Central memory CD4-positive, alpha-beta T cell (primary cell): ENCODE results near the gene LSMEM2.

Source experiments
- DNase-seq: peaks from one replicate; pipeline ENCODE4 v3.0.0; 2022

LSMEM2 gene

GRCh38 chr3:50324351-50325112 lies 45.6 kb downstream of the LSMEM2 start:
- DNase-seq = peak; percentile 41

DNA sequence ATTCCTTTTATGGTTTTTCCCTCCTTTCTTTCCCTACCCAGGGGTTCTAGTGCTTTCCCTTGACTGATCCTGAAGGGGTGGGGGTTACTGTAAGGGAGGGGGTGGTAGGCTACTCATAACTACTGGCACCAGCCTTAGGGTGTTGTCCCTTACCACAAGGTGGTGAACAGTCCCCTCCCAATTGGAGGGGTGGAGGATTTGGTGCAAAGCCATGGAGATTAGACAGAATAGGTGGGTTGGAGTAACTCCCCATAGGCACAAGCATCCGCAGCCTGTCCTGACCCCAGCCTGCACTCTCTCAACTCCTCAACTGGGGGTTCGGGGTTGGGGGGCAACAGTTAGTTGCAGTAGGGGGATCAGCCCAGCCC lies 46.2 kb downstream of the LSMEM2 start:
- no peak for DNase-seq

GRCh38 chr3:50325497-50326181 lies 46.8 kb downstream of the LSMEM2 start:
- no peak for DNase-seq

DNA sequence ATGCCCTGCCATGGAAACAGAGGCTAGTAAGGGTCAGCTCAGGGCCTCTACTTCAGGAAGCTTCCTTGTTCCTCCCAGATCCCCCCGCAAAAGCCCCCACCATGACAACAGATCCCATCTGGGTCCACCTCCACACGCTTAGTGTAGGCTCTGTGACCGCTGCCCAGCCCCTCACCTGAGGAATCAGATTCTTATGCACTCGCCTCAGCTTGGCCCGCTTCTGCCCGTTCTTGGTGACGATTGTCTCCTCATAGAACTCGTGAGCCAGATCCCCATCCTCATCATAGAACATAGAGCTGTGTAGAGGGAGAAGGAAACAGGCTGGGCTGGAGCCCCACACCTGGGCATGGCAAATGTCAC lies 47.3 kb downstream of the LSMEM2 start:
- DNase-seq = no peak

DNA sequence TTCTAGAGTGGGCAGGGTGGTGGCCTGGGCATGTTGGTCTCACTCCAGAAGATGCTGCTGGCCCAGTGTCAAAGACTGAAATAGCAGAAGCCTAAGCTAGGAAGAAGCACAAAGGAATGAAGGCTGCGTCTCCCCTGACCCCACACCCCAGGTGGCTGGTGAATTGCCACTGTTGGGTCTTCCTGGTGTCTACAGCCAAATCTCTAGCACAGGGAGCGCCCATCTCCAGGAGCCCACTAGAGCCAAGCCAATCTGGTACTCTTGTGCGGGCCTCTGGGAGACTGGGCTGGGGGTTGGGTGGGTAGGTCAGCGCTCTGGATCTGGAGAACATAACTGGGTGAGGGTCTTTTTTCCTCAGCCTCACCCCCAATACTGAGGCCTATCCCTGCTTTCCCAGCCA lies 48.2 kb downstream of the LSMEM2 start:
- no peak for DNase-seq

DNA sequence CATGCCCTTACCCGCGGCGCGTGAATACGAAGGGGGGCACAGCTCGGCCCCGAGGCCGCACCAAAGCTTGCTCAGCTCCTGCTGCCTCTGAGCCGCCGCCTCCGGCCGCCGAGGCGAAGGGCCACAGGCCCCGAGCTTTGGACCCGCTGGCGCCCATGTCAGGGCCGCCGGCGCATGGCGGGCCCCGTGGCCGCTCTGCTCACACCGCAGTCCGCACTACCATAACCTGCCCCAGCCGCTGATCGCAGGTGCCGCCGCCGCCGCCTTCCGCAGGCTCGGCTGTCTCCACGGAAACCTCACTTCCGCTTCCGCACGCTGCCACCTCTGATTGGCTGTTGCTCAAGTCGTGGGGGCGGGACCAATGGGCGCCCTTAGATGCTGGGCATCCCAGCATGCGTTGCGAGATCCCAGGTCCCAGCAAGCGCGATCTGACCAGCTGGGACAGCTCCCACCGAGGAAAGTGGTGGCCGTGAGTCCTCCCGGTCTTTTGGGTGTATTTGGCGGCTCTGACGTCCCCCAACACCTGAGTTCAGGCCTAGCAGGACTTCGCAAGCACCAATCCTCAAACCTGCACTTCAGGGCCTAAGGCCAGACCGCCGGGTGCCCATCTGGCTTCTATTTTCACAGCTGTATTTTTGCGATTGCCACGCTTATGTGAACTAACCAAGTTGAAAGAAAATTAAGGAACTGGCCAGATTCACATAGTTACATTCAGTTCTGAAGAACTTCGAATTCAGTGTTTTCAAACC lies 49.2 kb downstream of the LSMEM2 start, which contains the start of gene TUSC2:
TSS of gene TUSC2 (minus strand) at position 281 of the 749 bp plus-strand sequence. CDS start at position 157, 124 bp downstream.
- DNase-seq = peak; percentile 91

GRCh38 chr3:50330330-50330729 lies 51.4 kb downstream of the LSMEM2 start:
- DNase-seq = no peak

DNA sequence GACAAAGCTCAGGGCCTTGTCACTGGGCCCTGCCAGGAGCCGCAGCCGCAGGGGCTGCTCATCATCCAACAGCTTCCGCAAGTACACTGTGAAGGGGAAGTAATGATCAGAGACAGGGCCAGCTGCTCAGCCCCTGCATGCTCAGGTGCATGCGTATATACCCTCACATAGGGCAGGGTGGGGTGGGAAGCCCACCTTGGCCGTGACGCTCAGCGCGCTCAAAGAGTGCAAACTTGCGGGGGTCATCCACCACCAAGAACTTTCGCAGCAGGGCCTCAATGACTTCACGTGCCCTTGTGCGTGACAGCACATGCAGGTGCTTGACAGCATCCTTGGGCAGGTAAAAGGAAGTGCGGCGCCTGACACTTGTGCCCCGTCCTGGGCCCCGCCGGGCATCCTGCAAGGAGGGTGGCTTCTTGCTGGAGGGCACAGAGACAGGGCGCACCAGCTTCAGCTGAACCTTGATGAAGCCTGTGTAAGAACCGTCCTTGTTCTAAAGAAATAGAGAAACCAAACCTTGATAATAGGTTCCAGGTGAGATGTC lies 52.5 kb downstream of the LSMEM2 start:
- DNase-seq = no peak

- no peak for DNase-seq
These were observed 54.9 kb downstream of the LSMEM2 start for GRCh38 chr3:50333744-50334328.

- no peak for DNase-seq
These were observed 55.6 kb downstream of the LSMEM2 start for GRCh38 chr3:50334339-50335075.

GRCh38 chr3:50336452-50337174 lies 57.7 kb downstream of the LSMEM2 start:
- no peak for DNase-seq

- peak; percentile 95 for DNase-seq
These were observed 58.4 kb downstream of the LSMEM2 start for GRCh38 chr3:50337175-50337861.
